Activated B cell treated with CpG ODN at 0.5 μM for 24 hours (primary cell): ENCODE results near the gene NRG3. TPM values are rescaled to one million over a fixed set of nuclear protein-coding genes. Genes with fewer than 3 reads are reported as not detected.
A peak's percentile ranks its signal among the peaks of the same experiment; 100 is the strongest.

Experiments
- ATAC-seq: fragments of 200-7000 bp; cut with Tn5 transposase; one replicate; pipeline ENCODE4 v1.10.0; 2021; ENCODE audit warnings: low read depth, mild to moderate bottlenecking, moderate library complexity
- CTCF ChIA-PET: fragments of 350-600 bp; sonication (Branson Sonifier 250); formaldehyde crosslinking; loops from one replicate; lab custom pipeline; 2021; ENCODE audit warnings: antibody characterized with exemption; lab: Charles Lee
- POLR2A ChIA-PET: fragments of 350-600 bp; sonication (Branson Sonifier 250); formaldehyde crosslinking; loops from one replicate; lab custom pipeline; 2021; ENCODE audit warnings: antibody characterized with exemption; lab: Charles Lee
- DNase-seq: peaks from one replicate; pipeline ENCODE4 v3.0.0; 2022
- H3K27ac Mint-ChIP-seq: one replicate; pipeline ENCODE4 v1.8.0; 2020; ENCODE audit warnings: mixed read lengths
- H3K27me3 Mint-ChIP-seq: one replicate; pipeline ENCODE4 v1.8.0; 2021; ENCODE audit warnings: mixed read lengths
- H3K36me3 Mint-ChIP-seq: one replicate; pipeline ENCODE4 v1.8.0; 2021; ENCODE audit warnings: low read depth, mixed read lengths
- H3K4me1 Mint-ChIP-seq: one replicate; pipeline ENCODE4 v1.8.0; 2021; ENCODE audit warnings: mixed read lengths
- H3K4me3 Mint-ChIP-seq: one replicate; pipeline ENCODE4 v1.8.0; 2020; ENCODE audit warnings: mild to moderate bottlenecking, mixed read lengths
- H3K9me3 Mint-ChIP-seq: one replicate; pipeline ENCODE4 v1.8.0; 2020; ENCODE audit warnings: mixed read lengths
- CTCF ChIP-seq: fragments of 200-600 bp; IDR thresholded peaks from one replicate; pipeline ENCODE4 v1.8.0; 2022; ENCODE audit warnings: antibody characterized with exemption, mild to moderate bottlenecking
- intact Hi-C: fragments of 100-400 bp; cut with micrococcal nuclease; formaldehyde crosslinking; loops from one replicate; pipeline ENCODE4 v1.15.1; 2024
- total RNA-seq: library from RNA; stranded (reverse); gene quantifications from 2 replicates; pipeline ENCODE4 v1.2.3, GENCODE V29; 2022

Gene NRG3
- total RNA-seq, result not detected in 2 replicates

- H3K27me3 Mint-ChIP-seq, result peaks cover 53% of the 10 kb centered on the region
- POLR2A ChIA-PET, result no interaction called here
- no peaks in the 10 kb centered on the region for H3K36me3 Mint-ChIP-seq
- no peaks in the 10 kb centered on the region for H3K9me3 Mint-ChIP-seq
- intact Hi-C loops, result no loop called here
- H3K4me1 Mint-ChIP-seq, result peaks cover 15% of the 10 kb centered on the region
- ATAC-seq, result no peak
- peak within 1 kb of the TSS; percentile 17 for H3K4me3 Mint-ChIP-seq
- no peak for DNase-seq
- H3K27ac Mint-ChIP-seq, result no peak within 1 kb of the TSS
- CTCF ChIA-PET, result no interaction called here
- no peak for TF ChIP-seq CTCF
Measured at GRCh38 chr10:81874875-81875466, at the start of gene NRG3. NRG3 (plus strand) TSS chr10:81875194.

- H3K4me1 Mint-ChIP-seq, result no peaks in the 10 kb centered on the region
- intact Hi-C loops, result no loop called here
- H3K27ac Mint-ChIP-seq, result no peak overlapping the region
Measured at GRCh38 chr10:81828251-81828650, 46.7 kb upstream of the NRG3 start.

GRCh38 chr10:81831060-81831459 lies 43.9 kb upstream of the NRG3 start:
- Mint-ChIP-seq H3K27me3 (no peaks in the 10 kb centered on the region), H3K36me3 (no peaks in the 10 kb centered on the region), H3K4me3 (no peak overlapping the region), H3K27ac (no peak overlapping the region), H3K9me3 (peaks cover 2% of the 10 kb centered on the region), H3K4me1 (no peaks in the 10 kb centered on the region)
- POLR2A ChIA-PET, result no interaction called here
- DNase-seq (no peak), ATAC-seq (no peak)
- intact Hi-C loops, result no loop called here
- TF ChIP-seq CTCF, result no peak
- CTCF ChIA-PET, result no interaction called here

More at GRCh38 chr10:81828251-81828650, 46.7 kb upstream of the NRG3 start:
- Mint-ChIP-seq H3K4me3 (no peak overlapping the region), H3K27me3 (no peaks in the 10 kb centered on the region), H3K9me3 (peaks cover 4% of the 10 kb centered on the region), H3K36me3 (no peaks in the 10 kb centered on the region)
- TF ChIP-seq CTCF, result no peak
- ChIA-PET POLR2A (no interaction called here), CTCF (no interaction called here)
- DNase-seq (no peak), ATAC-seq (no peak)

GRCh38 chr10:81838950-81839349 lies 36.0 kb upstream of the NRG3 start:
- Mint-ChIP-seq H3K4me1 (no peaks in the 10 kb centered on the region), H3K36me3 (no peaks in the 10 kb centered on the region), H3K27ac (no peak overlapping the region), H3K27me3 (no peaks in the 10 kb centered on the region), H3K4me3 (no peak overlapping the region), H3K9me3 (no peaks in the 10 kb centered on the region)
- DNase-seq (no peak), ATAC-seq (no peak)
- POLR2A ChIA-PET, result no interaction called here
- CTCF ChIA-PET, result no interaction called here
- no peak for TF ChIP-seq CTCF
- intact Hi-C loops, result no loop called here

- Mint-ChIP-seq H3K9me3 (peaks cover 1% of the 10 kb centered on the region), H3K27me3 (no peaks in the 10 kb centered on the region), H3K27ac (no peak overlapping the region), H3K4me3 (no peak overlapping the region), H3K36me3 (no peaks in the 10 kb centered on the region), H3K4me1 (no peaks in the 10 kb centered on the region)
- CTCF ChIA-PET, result no interaction called here
- POLR2A ChIA-PET, result no interaction called here
- no peak for DNase-seq
- no peak for TF ChIP-seq CTCF
- no peak for ATAC-seq
- intact Hi-C loops, result no loop called here
Measured at GRCh38 chr10:81843042-81843441, 32.0 kb upstream of the NRG3 start.
